Fibroblast of pulmonary artery (primary cell): ENCODE data around the gene TSFM.
A peak's percentile ranks its signal among the peaks of the same experiment; 100 is the strongest.

ENCODE experiments used
- DNase-seq: peaks from one replicate; pipeline ENCODE4 v3.0.0-alpha.2; 2010; ENCODE audit warnings: low read depth
- H3K4me3 ChIP-seq: replicated peaks from 2 replicates; pipeline ENCODE4 v1.5.1; 2011; ENCODE audit warnings: low read depth, mild to moderate bottlenecking, control low read depth, low read length, moderate library complexity
- TF ChIP-seq, protein P1 (sequence below): IDR thresholded peaks from 2 replicates; pipeline ENCODE4 v1.5.1; 2011; ENCODE audit warnings: mild to moderate bottlenecking, control low read depth, low read length, inconsistent platforms; ENCODE audit errors: missing control alignments

TSFM gene

DNA sequence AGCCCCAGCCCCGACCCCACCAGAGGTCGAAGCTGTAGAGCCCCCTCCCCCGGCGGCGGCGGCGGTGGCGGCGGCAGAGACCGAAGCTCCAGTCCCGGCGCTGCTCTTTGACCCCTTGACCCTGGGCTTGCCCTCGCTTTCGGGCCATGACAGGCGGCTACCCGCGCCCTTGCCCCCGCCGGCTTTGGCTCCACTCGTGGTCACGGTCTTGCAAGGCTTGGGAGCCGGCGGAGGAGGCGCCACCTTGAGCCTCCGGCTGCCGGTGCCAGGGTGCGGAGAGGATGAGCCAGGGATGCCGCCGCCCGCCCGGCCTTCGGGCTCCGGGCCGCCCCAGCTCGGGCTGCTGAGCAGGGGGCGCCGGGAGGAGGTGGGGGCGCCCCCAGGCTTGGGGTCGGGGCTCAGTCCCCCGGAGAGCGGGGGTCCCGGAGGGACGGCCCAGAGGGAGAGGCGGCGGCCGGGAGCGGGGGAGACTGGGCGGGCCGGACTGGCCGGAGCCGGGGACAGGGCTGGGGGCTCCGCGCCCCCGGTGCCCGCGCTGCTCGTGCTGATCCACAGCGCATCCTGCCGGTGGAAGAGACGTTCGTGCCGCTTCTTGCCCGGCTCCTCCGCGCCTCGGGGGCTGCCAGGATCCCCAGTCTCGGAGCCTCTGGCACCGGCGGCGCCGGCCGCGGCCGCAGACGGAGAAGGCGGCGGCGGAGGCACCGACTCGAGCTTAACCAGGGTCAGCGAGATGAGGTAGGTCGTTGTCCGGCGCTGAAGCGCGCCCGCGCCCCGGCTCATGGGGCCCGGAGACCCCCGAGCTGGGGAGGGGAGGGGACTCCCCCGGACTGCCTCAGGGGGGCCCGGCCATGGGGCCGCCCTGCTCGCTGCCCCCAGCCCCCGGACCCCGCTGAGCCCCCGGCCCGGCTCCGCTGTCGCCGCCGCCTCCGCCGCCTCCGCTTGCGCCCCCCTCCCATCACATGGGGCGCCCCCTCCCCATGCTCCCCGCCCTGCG, 44.8 kb upstream of the TSFM start:
- no peak for DNase-seq
- peak overlapping the region; percentile 17 for H3K4me3 ChIP-seq
- TF ChIP-seq, protein P1, sequence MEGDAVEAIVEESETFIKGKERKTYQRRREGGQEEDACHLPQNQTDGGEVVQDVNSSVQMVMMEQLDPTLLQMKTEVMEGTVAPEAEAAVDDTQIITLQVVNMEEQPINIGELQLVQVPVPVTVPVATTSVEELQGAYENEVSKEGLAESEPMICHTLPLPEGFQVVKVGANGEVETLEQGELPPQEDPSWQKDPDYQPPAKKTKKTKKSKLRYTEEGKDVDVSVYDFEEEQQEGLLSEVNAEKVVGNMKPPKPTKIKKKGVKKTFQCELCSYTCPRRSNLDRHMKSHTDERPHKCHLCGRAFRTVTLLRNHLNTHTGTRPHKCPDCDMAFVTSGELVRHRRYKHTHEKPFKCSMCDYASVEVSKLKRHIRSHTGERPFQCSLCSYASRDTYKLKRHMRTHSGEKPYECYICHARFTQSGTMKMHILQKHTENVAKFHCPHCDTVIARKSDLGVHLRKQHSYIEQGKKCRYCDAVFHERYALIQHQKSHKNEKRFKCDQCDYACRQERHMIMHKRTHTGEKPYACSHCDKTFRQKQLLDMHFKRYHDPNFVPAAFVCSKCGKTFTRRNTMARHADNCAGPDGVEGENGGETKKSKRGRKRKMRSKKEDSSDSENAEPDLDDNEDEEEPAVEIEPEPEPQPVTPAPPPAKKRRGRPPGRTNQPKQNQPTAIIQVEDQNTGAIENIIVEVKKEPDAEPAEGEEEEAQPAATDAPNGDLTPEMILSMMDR, result peak; percentile 3

DNA sequence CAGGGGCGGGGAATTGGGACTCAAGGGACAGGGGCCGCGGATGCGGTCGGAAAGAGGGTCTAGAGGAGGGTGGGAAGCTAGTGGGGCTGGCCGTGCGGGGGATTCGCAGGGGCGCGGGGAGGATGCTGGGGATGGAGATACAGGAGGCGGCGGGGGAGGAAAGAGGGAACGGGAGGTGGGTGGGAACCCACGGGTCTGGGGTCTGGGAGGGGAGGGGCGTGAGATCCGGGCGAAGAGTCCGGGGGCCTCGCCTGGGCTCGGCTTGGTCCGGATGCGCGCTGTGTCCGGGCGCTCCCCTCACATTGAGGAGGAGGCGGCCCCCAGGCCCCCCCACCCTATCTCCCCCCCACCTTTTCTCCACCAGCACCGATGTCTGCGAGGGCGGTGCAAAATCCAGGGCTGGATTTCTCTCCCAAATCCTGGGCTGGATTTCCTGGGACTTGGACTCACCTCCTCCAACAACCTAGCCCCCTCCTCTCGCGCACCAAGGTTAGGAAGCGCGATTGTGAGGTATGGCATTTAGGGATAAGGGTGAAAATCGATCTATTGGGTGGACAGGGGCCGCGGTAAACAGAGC, 43.8 kb upstream of the TSFM start, which contains the start of gene AGAP2:
AGAP2 (minus strand) TSS at position 82 of the 577 bp plus-strand sequence. CDS start 496 bp downstream, outside the sequence.
- peak within 1 kb of the TSS; percentile 17 for H3K4me3 ChIP-seq
- TF ChIP-seq, protein P1, result no peak
- DNase-seq, result no peak

DNA sequence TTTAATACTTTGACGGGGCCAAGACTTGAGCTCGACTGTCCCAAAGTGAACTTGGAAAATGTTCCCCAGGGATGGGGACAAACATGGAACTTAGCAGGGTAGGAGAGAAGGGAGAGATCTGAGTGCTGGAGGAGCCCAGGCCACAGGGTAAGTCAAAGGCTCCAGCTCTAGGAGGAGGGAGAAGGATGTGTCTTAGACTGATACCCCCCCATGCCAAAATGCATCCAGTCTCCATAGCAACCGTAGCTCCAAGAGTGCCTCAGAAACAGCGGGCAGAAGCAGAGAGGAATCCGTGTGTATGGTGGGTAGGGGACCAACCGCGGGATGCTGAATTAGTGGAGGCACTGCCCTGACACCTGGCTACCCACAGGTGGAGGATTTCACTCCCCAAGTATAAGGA, 43.2 kb upstream of the TSFM start:
- H3K4me3 ChIP-seq, result no peak overlapping the region
- TF ChIP-seq, protein P1, result no peak
- no peak for DNase-seq

DNA sequence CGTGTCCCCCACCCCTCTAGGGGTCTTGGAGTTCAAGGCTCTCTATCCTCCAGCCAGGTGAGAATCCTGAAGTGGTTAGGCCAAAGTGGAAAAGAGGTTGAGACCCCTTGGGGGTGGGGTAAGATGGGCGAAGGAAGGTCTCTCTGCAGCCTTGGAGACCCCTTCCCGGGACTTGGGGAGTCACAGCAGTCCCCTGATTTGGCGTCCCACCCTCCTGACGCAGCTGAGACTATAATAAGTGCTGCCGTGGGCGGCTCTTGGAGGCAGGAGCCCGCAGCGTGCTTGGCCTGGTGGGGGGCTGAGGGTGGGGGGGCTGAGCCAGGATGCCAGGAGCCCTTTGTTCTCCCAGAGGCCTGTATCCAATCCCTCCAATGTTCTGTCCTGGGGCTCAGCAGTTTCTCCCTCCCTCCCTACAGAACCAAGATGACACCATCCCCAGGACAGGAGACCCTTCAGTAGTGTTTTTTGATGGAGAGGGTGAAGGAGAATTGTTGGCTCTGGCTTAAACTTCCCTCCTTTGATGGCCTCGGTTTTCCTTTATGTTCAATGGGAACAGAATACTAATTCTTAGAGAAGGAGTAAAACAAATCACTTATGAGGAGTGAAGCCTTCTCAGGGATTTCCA, 42.6 kb upstream of the TSFM start:
- no peak for DNase-seq
- H3K4me3 ChIP-seq, result no peak overlapping the region

DNA sequence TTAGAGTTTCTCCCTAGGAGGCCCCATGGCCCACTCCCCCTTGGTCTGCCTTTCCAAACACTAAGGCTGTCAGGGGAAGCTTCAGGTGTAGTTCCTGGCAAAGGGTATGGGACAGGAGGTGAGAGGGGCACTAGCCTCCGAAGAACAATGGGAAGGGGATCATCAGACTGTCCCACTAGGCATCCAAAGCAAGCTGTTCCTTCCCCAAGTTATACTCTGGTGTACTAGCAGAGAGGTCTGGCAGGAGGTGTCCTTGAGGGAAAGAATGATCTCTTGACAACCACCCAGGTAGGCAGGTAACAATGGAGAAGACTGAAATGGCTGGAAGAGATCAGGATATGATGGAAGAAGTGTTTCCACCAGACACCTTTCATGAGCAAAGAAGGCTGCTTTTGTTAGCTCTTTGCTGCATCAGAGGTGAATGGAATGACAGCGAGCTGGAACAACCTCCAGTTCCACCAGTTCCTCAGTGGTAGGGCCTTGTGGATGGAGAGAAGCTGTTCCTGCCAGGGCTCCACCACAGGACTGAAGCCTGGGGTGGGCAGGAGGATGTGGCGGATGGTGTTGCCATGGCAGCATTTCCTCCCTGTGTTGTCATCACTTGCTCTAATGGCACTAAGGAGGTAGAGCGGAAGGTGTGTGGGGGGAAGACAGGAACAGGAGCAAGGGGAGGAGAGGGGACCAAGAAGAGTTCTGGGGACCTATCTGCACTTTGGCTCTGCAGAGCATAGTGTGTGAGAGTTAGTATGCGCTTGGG, 41.8 kb upstream of the TSFM start:
- no peak for DNase-seq
- TF ChIP-seq, protein P1, result no peak
- no peak overlapping the region for H3K4me3 ChIP-seq

More for the DNA sequence above, 42.6 kb upstream of the TSFM start:
- TF ChIP-seq, protein P1, result no peak

DNA sequence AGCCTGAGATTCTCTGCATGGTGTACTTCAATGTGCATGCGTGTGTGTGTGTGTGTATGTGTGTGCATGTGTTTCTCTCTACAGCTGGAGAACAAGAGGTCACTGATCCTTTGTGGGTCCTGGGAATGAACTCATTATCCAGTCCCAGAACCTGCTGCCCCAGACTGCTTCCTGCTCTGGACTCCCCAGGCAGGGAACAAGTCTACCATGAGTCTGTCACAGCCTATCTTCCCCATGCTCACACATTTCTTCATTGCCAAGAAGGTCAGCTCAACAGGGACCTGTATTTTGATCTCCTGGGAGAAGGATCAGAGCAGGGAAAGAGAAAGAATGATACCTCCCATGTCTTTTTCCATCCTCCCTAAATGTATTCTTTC, 41.2 kb upstream of the TSFM start:
- TF ChIP-seq, protein P1, result no peak
- DNase-seq, result no peak
- H3K4me3 ChIP-seq, result no peak overlapping the region
